IMR-90 (cell line): Measurements from ENCODE around the gene TP53AIP1. TPM values are rescaled to one million over a fixed set of nuclear protein-coding genes. Genes with fewer than 3 reads are reported as not detected.

ENCODE experiments used
- ATAC-seq: fragments of 200-7000 bp; cut with Tn5 transposase; 2 replicates; pipeline ENCODE4 v1.9.1; 2020; ENCODE audit warnings: low read depth, mild to moderate bottlenecking, moderate library complexity
- BruUV-seq: library from RNA; stranded (reverse); fragments of 400-500 nt; replicated peaks from 2 replicates; lab custom pipeline; 2021; lab: Mats Ljungman, UMichigan
- CTCF ChIA-PET: fragments of 300-600 bp; formaldehyde crosslinking; extraction: SDS; loops from one replicate; lab custom pipeline; 2021; ENCODE audit warnings: antibody characterized with exemption; lab: Yijun Ruan, JAX
- POLR2A ChIA-PET: fragments of 300-600 bp; sonication (Branson Sonifier 250); formaldehyde crosslinking; loops from one replicate; lab custom pipeline; 2022; ENCODE audit warnings: antibody characterized with exemption; ENCODE audit not compliant: unreplicated experiment; lab: Charles Lee
- DNase-seq: peaks from one replicate; pipeline ENCODE4 v3.0.0; 2013
- H2AFZ ChIP-seq: replicated peaks from 2 replicates; pipeline ENCODE3; 2013; ENCODE audit warnings: low read length, mild to moderate bottlenecking; ENCODE audit not compliant: poor library complexity
- H2AK5ac ChIP-seq: 2 replicates; pipeline ENCODE4 v1.6.1; 2013; ENCODE audit warnings: low read depth, low read length, inconsistent platforms
- H2AK9ac ChIP-seq: replicated peaks from 2 replicates; pipeline ENCODE3; 2013; ENCODE audit warnings: mild to moderate bottlenecking, low read depth, low read length, moderate library complexity; ENCODE audit not compliant: poor library complexity
- H2BK120ac ChIP-seq: 2 replicates; pipeline ENCODE4 v1.6.1; 2013; ENCODE audit warnings: low read depth, low read length, inconsistent platforms
- H2BK15ac ChIP-seq: 3 replicates; pipeline ENCODE4 v1.6.1; 2013; ENCODE audit warnings: low read depth, low read length, inconsistent platforms
- H2BK20ac ChIP-seq: 2 replicates; pipeline ENCODE4 v1.6.1; 2013; ENCODE audit warnings: low read depth, mild to moderate bottlenecking, inconsistent platforms, low read length, moderate library complexity
- H2BK5ac ChIP-seq: 2 replicates; pipeline ENCODE4 v1.6.1; 2013; ENCODE audit warnings: mild to moderate bottlenecking, low read depth, low read length, inconsistent platforms; ENCODE audit not compliant: poor library complexity, severe bottlenecking
- H3K14ac ChIP-seq: replicated peaks from 2 replicates; pipeline ENCODE4 v1.6.1; 2013; ENCODE audit warnings: low read depth, low read length, inconsistent platforms
- H3K18ac ChIP-seq: 2 replicates; pipeline ENCODE4 v1.6.1; 2013; ENCODE audit warnings: low read depth, low read length, control low read depth
- H3K23ac ChIP-seq: 2 replicates; pipeline ENCODE4 v1.6.1; 2013; ENCODE audit warnings: low read depth, low read length, inconsistent platforms
- H3K27ac ChIP-seq: 2 replicates; pipeline ENCODE4 v1.5.1; 2013; ENCODE audit warnings: mild to moderate bottlenecking, control low read depth, low read length; ENCODE audit not compliant: insufficient read depth
- H3K27me3 ChIP-seq: 2 replicates; pipeline ENCODE4 v1.6.1; 2013; ENCODE audit warnings: low read length; ENCODE audit not compliant: control insufficient read depth, insufficient read depth
- H3K36me3 ChIP-seq: 2 replicates; pipeline ENCODE4 v1.6.1; 2013; ENCODE audit warnings: low read length, mixed read lengths; ENCODE audit not compliant: control insufficient read depth, insufficient read depth
- H3K4ac ChIP-seq: 2 replicates; pipeline ENCODE4 v1.6.1; 2013; ENCODE audit warnings: low read depth, low read length, inconsistent platforms
- H3K4me1 ChIP-seq: 2 replicates; pipeline ENCODE4 v1.6.1; 2013; ENCODE audit warnings: low read length, mixed read lengths; ENCODE audit not compliant: control insufficient read depth, insufficient read depth
- H3K4me2 ChIP-seq: 2 replicates; pipeline ENCODE4 v1.6.1; 2013; ENCODE audit warnings: low read depth, mild to moderate bottlenecking, control low read depth, low read length, moderate library complexity
- H3K4me3 ChIP-seq: 2 replicates; pipeline ENCODE4 v1.5.1; 2013; ENCODE audit warnings: low read depth, mild to moderate bottlenecking, control low read depth, low read length, moderate library complexity; ENCODE audit not compliant: insufficient read depth
- H3K56ac ChIP-seq: 2 replicates; pipeline ENCODE4 v1.6.1; 2013; ENCODE audit warnings: low read length, inconsistent platforms; ENCODE audit not compliant: insufficient read depth; ENCODE audit errors: extremely low read depth
- H3K79me1 ChIP-seq, 2 experiments: 2 replicates each; pipeline ENCODE4 v1.6.1; 2013; ENCODE audit warnings: low read length in 2 of 2, inconsistent platforms in 1 of 2, low read depth in 1 of 2
- H3K9ac ChIP-seq: 2 replicates; pipeline ENCODE4 v1.6.1; 2013; ENCODE audit warnings: low read depth, low read length, control low read depth
- H3K9me1 ChIP-seq: 2 replicates; pipeline ENCODE4 v1.6.1; 2013; ENCODE audit warnings: low read length, inconsistent platforms; ENCODE audit not compliant: insufficient read depth
- H3K9me3 ChIP-seq: 2 replicates; pipeline ENCODE4 v1.6.1; 2013; ENCODE audit warnings: low read length; ENCODE audit not compliant: control insufficient read depth, insufficient read depth
- H4K20me1 ChIP-seq: 2 replicates; pipeline ENCODE4 v1.6.1; 2013; ENCODE audit warnings: low read length, inconsistent platforms; ENCODE audit not compliant: insufficient read depth
- H4K5ac ChIP-seq: 2 replicates; pipeline ENCODE4 v1.6.1; 2013; ENCODE audit warnings: mild to moderate bottlenecking, low read depth, low read length, control low read depth
- H4K8ac ChIP-seq, 2 experiments: 2 replicates each; pipeline ENCODE4 v1.6.1; 2013; ENCODE audit warnings: low read depth in 2 of 2, low read length in 2 of 2, control low read depth in 1 of 2, inconsistent platforms in 1 of 2
- H4K91ac ChIP-seq: 2 replicates; pipeline ENCODE4 v1.6.1; 2013; ENCODE audit warnings: low read depth, low read length, inconsistent platforms; ENCODE audit not compliant: insufficient read depth
- CEBPB ChIP-seq: IDR thresholded peaks from 2 replicates; pipeline ENCODE4 v1.6.1; 2012; ENCODE audit warnings: low read depth, low read length, improper control_type of control experiment
- CTCF ChIP-seq: conservative IDR thresholded peaks from 2 replicates; pipeline ENCODE4 v1.5.1; 2012; ENCODE audit warnings: mild to moderate bottlenecking, low read depth, low read length, improper control_type of control experiment
- ELK1 ChIP-seq: fragments of 150-350 bp; IDR thresholded peaks from 2 replicates; pipeline ENCODE4 v1.6.1; 2016; ENCODE audit warnings: low read depth, mild to moderate bottlenecking, low read length, moderate library complexity, borderline replicate concordance
- MAFK ChIP-seq: IDR thresholded peaks from 2 replicates; pipeline ENCODE4 v1.6.1; 2012; ENCODE audit warnings: low read depth, low read length, improper control_type of control experiment
- MAZ ChIP-seq: IDR thresholded peaks from 2 replicates; pipeline ENCODE4 v1.6.1; 2012; ENCODE audit warnings: low read depth, mild to moderate bottlenecking, low read length, improper control_type of control experiment, moderate library complexity, borderline replicate concordance
- MXI1 ChIP-seq: IDR thresholded peaks from 2 replicates; pipeline ENCODE4 v1.6.1; 2012; ENCODE audit warnings: low read depth, mild to moderate bottlenecking, low read length, moderate library complexity, borderline replicate concordance
- NFE2L2 ChIP-seq: fragments of 150-350 bp; IDR thresholded peaks from 2 replicates; pipeline ENCODE4 v1.6.1; 2016; ENCODE audit warnings: low read depth, mild to moderate bottlenecking, low read length
- POLR2A ChIP-seq: IDR thresholded peaks from 2 replicates; pipeline ENCODE4 v1.6.1; 2012; ENCODE audit warnings: mild to moderate bottlenecking, low read depth, low read length
- RAD21 ChIP-seq: IDR thresholded peaks from 2 replicates; pipeline ENCODE4 v1.6.1; 2012; ENCODE audit warnings: low read length, improper control_type of control experiment
- RCOR1 ChIP-seq: IDR thresholded peaks from 2 replicates; pipeline ENCODE4 v1.6.1; 2012; ENCODE audit warnings: mild to moderate bottlenecking, low read length, improper control_type of control experiment; ENCODE audit not compliant: insufficient replicate concordance
- SMC3 ChIP-seq: fragments of 150-350 bp; IDR thresholded peaks from 2 replicates; pipeline ENCODE4 v1.6.1; 2016; ENCODE audit warnings: low read depth, mild to moderate bottlenecking, antibody characterized with exemption, low read length, moderate library complexity
- dilution Hi-C: fragments of 300-500 bp; cut with HindIII; formaldehyde crosslinking; loops from one replicate; pipeline ENCODE4 v1.14.3; 2018; ENCODE audit warnings: low sequenced_read_pairs; ENCODE audit not compliant: unreplicated experiment
- in situ Hi-C: fragments of 300-500 bp; cut with MboI; formaldehyde crosslinking; loops from 3 replicates; pipeline ENCODE4 v1.14.3; 2019; ENCODE audit warnings: low sequenced_read_pairs, inconsistent platforms, mixed read lengths
- intact Hi-C: fragments of 100-400 bp; cut with micrococcal nuclease; formaldehyde crosslinking; loops from 2 replicates; pipeline ENCODE4 v1.10.0; 2022
- polyA plus RNA-seq, 3 experiments: library from polyadenylated mRNA; depleted of rRNA; stranded (reverse); fragments of >200 nt; gene quantifications; 2 replicates each; pipeline ENCODE4 v1.2.3, GENCODE V29; 2012; ENCODE audit warnings: low replicate concordance in 1 of 3
- total RNA-seq: library from RNA; depleted of rRNA; stranded (reverse); fragments of >200 nt; gene quantifications from 2 replicates; pipeline ENCODE4 v1.2.3, GENCODE V29; 2012

TP53AIP1 gene
- total and polyA plus RNA-seq, 2 of the 4 experiments (the other 2 are of a cell fraction) = not detected

- Histone ChIP-seq H3K36me3 (no peaks in the 10 kb centered on the region), H3K27ac (no peak overlapping the region), H3K9me3 (no peaks in the 10 kb centered on the region), H2AK5ac (no peak overlapping the region), H3K4ac (no peak overlapping the region), H3K18ac (no peak overlapping the region), H2BK120ac (no peak overlapping the region), H4K8ac (no peak overlapping the region), H2AK9ac (no peak overlapping the region), H3K9ac (no peak overlapping the region), H3K4me3 (no peak overlapping the region), H2AFZ (no peak overlapping the region), H2BK15ac (no peak overlapping the region), H3K9me1 (peaks cover 3% of the 10 kb centered on the region; the same call in 1 of the 2 replicates), H2BK5ac (no peak overlapping the region), H3K4me1 (no peaks in the 10 kb centered on the region), H4K20me1 (no peaks in the 10 kb centered on the region), H4K5ac (no peak overlapping the region), H2BK20ac (no peak overlapping the region), H3K27me3 (no peaks in the 10 kb centered on the region), H4K91ac (no peak overlapping the region), H3K14ac (no peak overlapping the region), H3K4me2 (no peak overlapping the region), H3K56ac (no peak overlapping the region), H3K79me1 (no peaks in the 10 kb centered on the region), H3K23ac (no peak overlapping the region)
- DNase-seq (peak; percentile 16), ATAC-seq (peak; percentile 54; the same call in 1 of the 2 replicates)
- TF ChIP-seq MXI1 (no peak), ELK1 (no peak), MAFK (no peak), RCOR1 (no peak), CTCF (no peak), MAZ (no peak), RAD21 (no peak), POLR2A (no peak), NFE2L2 (no peak), SMC3 (no peak), CEBPB (no peak)
- intact Hi-C loops = loop anchor here (10.0 kb wide), 1 partner anchor 106 kb away; no protein-coding TSS in a partner anchor
- no TSS peak for BruUV-seq
- ChIA-PET CTCF (interaction anchor here (1.0 to 1.3 kb wide), 2 partner anchors 10 to 831 kb away, joined by 3 read pairs; no protein-coding TSS in a partner anchor), POLR2A (no interaction called here)
- dilution Hi-C loops = no loop called here
- in situ Hi-C loops = no loop called here
These were observed 45.7 kb upstream of the TP53AIP1 start for GRCh38 chr11:128988242-128988970.
